T-helper 9 cell (primary cell): ENCODE data around the gene C1orf35.

Experiments
- DNase-seq: peaks from one replicate; pipeline ENCODE4 v3.0.0-alpha.2; 2020

Gene C1orf35

GRCh38 chr1:228109073-228109961, 6.2 kb upstream of the C1orf35 start, which contains the start of gene MRPL55:
Gene MRPL55, minus strand, starts transcription at chr1:228109299. Its CDS starts 1,039 bp downstream, at chr1:228108260.
- peak; percentile 100 for DNase-seq

- no peak for DNase-seq
These were observed 5.6 kb upstream of the C1orf35 start for GRCh38 chr1:228108742-228109072.

- no peak for DNase-seq
These were observed 5.0 kb upstream of the C1orf35 start for GRCh38 chr1:228108055-228108690.

GRCh38 chr1:228107636-228108035, 4.5 kb upstream of the C1orf35 start:
- DNase-seq: no peak

GRCh38 chr1:228106800-228107054, 3.6 kb upstream of the C1orf35 start:
- DNase-seq: no peak

GRCh38 chr1:228105996-228106799, 3.1 kb upstream of the C1orf35 start:
- no peak for DNase-seq

GRCh38 chr1:228105270-228105995, 2.3 kb upstream of the C1orf35 start:
- DNase-seq: no peak

- no peak for DNase-seq
These were observed 1.6 kb upstream of the C1orf35 start for GRCh38 chr1:228104526-228105269.

GRCh38 chr1:228101994-228102790, 933 bp downstream of the C1orf35 start:
- peak; percentile 61 for DNase-seq

- DNase-seq: no peak
These were observed 1.5 kb downstream of the C1orf35 start for GRCh38 chr1:228101614-228101993.

- no peak for DNase-seq
These were observed 2.1 kb downstream of the C1orf35 start for GRCh38 chr1:228100822-228101613.

- DNase-seq: no peak
These were observed 3.8 kb downstream of the C1orf35 start for GRCh38 chr1:228099331-228099732.

- DNase-seq: no peak
These were observed 4.7 kb downstream of the C1orf35 start for GRCh38 chr1:228098323-228098931.

GRCh38 chr1:228097333-228098081, 5.6 kb downstream of the C1orf35 start:
- no peak for DNase-seq

- DNase-seq: no peak
These were observed 6.5 kb downstream of the C1orf35 start for GRCh38 chr1:228096416-228097332.

GRCh38 chr1:228095938-228096337, 7.2 kb downstream of the C1orf35 start:
- DNase-seq: no peak

GRCh38 chr1:228095161-228095560, 8.0 kb downstream of the C1orf35 start:
- no peak for DNase-seq

GRCh38 chr1:228094432-228095016, 8.6 kb downstream of the C1orf35 start:
- DNase-seq: no peak
